Hepatocyte (in vitro differentiated cells): Measurements from ENCODE around the gene STK4. TPM values are rescaled to one million over a fixed set of nuclear protein-coding genes. Genes with fewer than 3 reads are reported as not detected.

Source experiments
- DNase-seq: peaks from one replicate; pipeline ENCODE4 v3.0.0-alpha.2; 2016; ENCODE audit warnings: low spot score
- H2AFZ ChIP-seq: fragments of 200-600 bp; sonication (generic); 2 replicates; pipeline ENCODE4 v1.6.0; 2016; ENCODE audit warnings: antibody characterized with exemption, mild to moderate bottlenecking
- H3K27ac ChIP-seq: fragments of 200-600 bp; sonication (generic); 2 replicates; pipeline ENCODE4 v1.5.1; 2016; ENCODE audit warnings: mild to moderate bottlenecking
- H3K27me3 ChIP-seq: fragments of 200-600 bp; sonication (generic); 2 replicates; pipeline ENCODE4 v1.6.1; 2016
- H3K36me3 ChIP-seq: fragments of 200-600 bp; sonication (generic); replicated peaks from 2 replicates; pipeline ENCODE4 v1.5.1; 2016; ENCODE audit warnings: low read depth; ENCODE audit not compliant: insufficient read depth
- H3K4me1 ChIP-seq: fragments of 200-600 bp; sonication (generic); 2 replicates; pipeline ENCODE4 v1.5.1; 2016; ENCODE audit warnings: mild to moderate bottlenecking, moderate library complexity; ENCODE audit not compliant: insufficient read depth
- H3K4me2 ChIP-seq: fragments of 200-600 bp; sonication (generic); 2 replicates; pipeline ENCODE4 v1.6.0; 2016
- H3K4me3 ChIP-seq: fragments of 200-600 bp; sonication (generic); 2 replicates; pipeline ENCODE4 v1.5.1; 2016; ENCODE audit warnings: mild to moderate bottlenecking
- H3K79me2 ChIP-seq: fragments of 200-600 bp; sonication (generic); 2 replicates; pipeline ENCODE4 v1.6.0; 2017; ENCODE audit warnings: mild to moderate bottlenecking
- H3K9me2 ChIP-seq: fragments of 200-600 bp; sonication (generic); replicated peaks from 2 replicates; pipeline ENCODE4 v1.6.0; 2017; ENCODE audit warnings: mild to moderate bottlenecking; ENCODE audit not compliant: insufficient read depth
- H3K9me3 ChIP-seq: fragments of 200-600 bp; sonication (generic); 2 replicates; pipeline ENCODE4 v1.5.1; 2016; ENCODE audit warnings: low read depth, mild to moderate bottlenecking
- H4K20me1 ChIP-seq: fragments of 200-600 bp; sonication (generic); 2 replicates; pipeline ENCODE4 v1.6.0; 2016; ENCODE audit warnings: mild to moderate bottlenecking; ENCODE audit not compliant: insufficient read depth, poor library complexity, severe bottlenecking
- EZH2 ChIP-seq: fragments of 200-600 bp; sonication (generic); IDR thresholded peaks from 2 replicates; pipeline ENCODE4 v1.6.1; 2016; ENCODE audit warnings: antibody characterized with exemption, mild to moderate bottlenecking, borderline replicate concordance
- EZH2phosphoT487 ChIP-seq: fragments of 200-600 bp; sonication (generic); IDR thresholded peaks from one replicate; pipeline ENCODE4 v1.6.1; 2018; ENCODE audit warnings: antibody characterized with exemption, mild to moderate bottlenecking, low read depth, moderate library complexity; ENCODE audit not compliant: unreplicated experiment, severe bottlenecking
- WGBS: methylation state at CpG from one replicate; pipeline ENCODE4 v1.1.6; 2016; ENCODE audit warnings: low lambda C conversion rate; ENCODE audit errors: missing lambda C conversion rate; 5-methylcytosine and 5-hydroxymethylcytosine counted together
- polyA plus RNA-seq: library from polyadenylated mRNA; unstranded; fragments of >200 nt; fragmentation: Nextera tagmentation; extraction: Ambion mirVana; gene quantifications from 2 replicates; pipeline ENCODE4 v1.2.1, GENCODE V29; 2016
- total RNA-seq: library from RNA; depleted of rRNA; stranded (reverse); fragments of >200 nt; gene quantifications from 2 replicates; pipeline ENCODE4 v1.2.3, GENCODE V29; 2014
- TF ChIP-seq, protein P1 (sequence below): fragments of 200-600 bp; sonication (generic); IDR thresholded peaks from 2 replicates; pipeline ENCODE4 v1.5.1; 2016; ENCODE audit warnings: antibody characterized with exemption, mild to moderate bottlenecking; ENCODE audit not compliant: poor library complexity

Gene STK4
- total and polyA plus RNA-seq, 2 experiments from 2014 or later = 11.4 to 16.5 TPM

DNA sequence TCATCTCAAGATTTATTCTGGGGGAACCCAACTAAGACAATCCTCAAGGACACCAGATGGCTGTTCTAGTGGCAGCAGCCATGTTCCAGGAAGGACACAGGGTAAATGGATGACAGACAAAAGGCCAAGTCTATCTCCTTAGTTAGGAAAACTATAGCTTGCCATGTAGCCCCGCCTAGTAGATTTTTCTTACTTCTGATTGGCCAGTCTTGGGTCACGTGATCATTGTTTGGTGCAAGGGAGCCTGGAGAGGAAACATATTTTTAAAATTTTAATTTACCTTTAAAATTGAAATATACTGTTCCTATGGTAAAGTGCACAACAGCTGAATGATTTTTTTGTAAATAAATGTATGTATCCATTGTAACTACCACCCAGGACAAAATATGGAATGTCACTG lies 139.0 kb downstream of the STK4 start:
- Histone ChIP-seq H3K4me2 (no peak overlapping the region), H3K4me3 (no peak overlapping the region), H3K4me1 (peaks cover 7% of the 10 kb centered on the region), H3K27me3 (peaks cover 12% of the 10 kb centered on the region), H3K36me3 (no peaks in the 10 kb centered on the region), H3K9me3 (no peaks in the 10 kb centered on the region), H2AFZ (no peak overlapping the region), H4K20me1 (no peaks in the 10 kb centered on the region), H3K9me2 (no peaks in the 10 kb centered on the region), H3K27ac (no peak overlapping the region), H3K79me2 (no peaks in the 10 kb centered on the region)
- no peak for DNase-seq
- 91% methylated on average over 2 of the region's 2 CpGs for WGBS
- TF ChIP-seq EZH2phosphoT487 = no peak
- no peak for TF ChIP-seq EZH2
- TF ChIP-seq, protein P1, sequence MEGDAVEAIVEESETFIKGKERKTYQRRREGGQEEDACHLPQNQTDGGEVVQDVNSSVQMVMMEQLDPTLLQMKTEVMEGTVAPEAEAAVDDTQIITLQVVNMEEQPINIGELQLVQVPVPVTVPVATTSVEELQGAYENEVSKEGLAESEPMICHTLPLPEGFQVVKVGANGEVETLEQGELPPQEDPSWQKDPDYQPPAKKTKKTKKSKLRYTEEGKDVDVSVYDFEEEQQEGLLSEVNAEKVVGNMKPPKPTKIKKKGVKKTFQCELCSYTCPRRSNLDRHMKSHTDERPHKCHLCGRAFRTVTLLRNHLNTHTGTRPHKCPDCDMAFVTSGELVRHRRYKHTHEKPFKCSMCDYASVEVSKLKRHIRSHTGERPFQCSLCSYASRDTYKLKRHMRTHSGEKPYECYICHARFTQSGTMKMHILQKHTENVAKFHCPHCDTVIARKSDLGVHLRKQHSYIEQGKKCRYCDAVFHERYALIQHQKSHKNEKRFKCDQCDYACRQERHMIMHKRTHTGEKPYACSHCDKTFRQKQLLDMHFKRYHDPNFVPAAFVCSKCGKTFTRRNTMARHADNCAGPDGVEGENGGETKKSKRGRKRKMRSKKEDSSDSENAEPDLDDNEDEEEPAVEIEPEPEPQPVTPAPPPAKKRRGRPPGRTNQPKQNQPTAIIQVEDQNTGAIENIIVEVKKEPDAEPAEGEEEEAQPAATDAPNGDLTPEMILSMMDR = no peak

DNA sequence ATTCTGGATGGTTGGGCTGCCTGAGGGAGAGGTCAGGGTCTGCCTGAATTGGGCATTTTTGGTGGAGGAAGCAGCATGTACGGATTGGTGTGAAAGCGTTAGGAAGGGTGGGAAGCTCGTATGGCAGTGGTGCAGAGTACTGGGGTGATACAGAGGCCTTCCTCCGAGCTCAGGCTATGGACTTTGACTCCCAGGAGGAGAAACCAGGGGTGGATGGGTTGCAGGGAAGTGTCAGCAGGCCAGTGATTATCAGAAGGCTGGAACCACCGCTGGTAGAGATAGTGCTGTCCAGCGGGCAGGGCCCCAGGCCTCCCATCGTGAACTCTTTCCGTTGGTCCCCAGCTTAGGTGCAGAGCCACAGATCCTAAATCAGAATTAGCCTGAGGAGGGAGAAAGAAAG lies 143.3 kb downstream of the STK4 start:
- DNase-seq = no peak
- H3K9me3 ChIP-seq = no peaks in the 10 kb centered on the region
- H4K20me1 ChIP-seq = no peaks in the 10 kb centered on the region
- 55% methylated on average over 8 of the region's 8 CpGs for WGBS
- H3K4me3 ChIP-seq = no peak overlapping the region
- H3K27ac ChIP-seq = no peak overlapping the region
- no peaks in the 10 kb centered on the region for H3K27me3 ChIP-seq
- no peaks in the 10 kb centered on the region for H3K9me2 ChIP-seq
- H3K79me2 ChIP-seq = no peaks in the 10 kb centered on the region
- TF ChIP-seq, protein P1 = no peak
- TF ChIP-seq EZH2 (no peak), EZH2phosphoT487 (no peak)
- H2AFZ ChIP-seq = no peak overlapping the region
- H3K36me3 ChIP-seq = no peaks in the 10 kb centered on the region
- no peak overlapping the region for H3K4me2 ChIP-seq
- H3K4me1 ChIP-seq = no peaks in the 10 kb centered on the region

DNA sequence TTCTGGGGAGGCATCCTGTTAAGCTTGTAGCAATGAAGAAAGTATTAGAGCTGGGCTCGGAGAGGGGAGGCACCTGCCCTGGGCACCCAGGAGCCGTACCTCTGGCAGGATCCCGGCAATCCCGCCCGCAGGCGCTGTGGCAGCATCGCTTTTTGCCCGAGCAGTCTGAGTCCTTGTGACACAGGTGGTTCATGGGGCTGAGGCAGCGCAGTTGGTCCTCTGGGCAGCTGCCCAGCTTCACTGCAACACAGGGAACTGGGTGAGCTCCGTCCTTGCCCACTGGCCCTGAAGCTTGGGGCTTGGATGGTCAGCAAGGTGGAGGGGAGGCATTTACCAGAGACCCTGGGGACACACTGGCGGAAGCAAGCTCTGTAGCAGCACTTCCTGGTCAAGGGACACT lies 144.0 kb downstream of the STK4 start:
- Histone ChIP-seq H3K4me1 (no peaks in the 10 kb centered on the region), H3K4me2 (no peak overlapping the region), H3K79me2 (no peaks in the 10 kb centered on the region), H2AFZ (no peak overlapping the region), H3K36me3 (no peaks in the 10 kb centered on the region), H3K27me3 (no peaks in the 10 kb centered on the region), H3K9me2 (no peaks in the 10 kb centered on the region), H3K4me3 (no peak overlapping the region), H4K20me1 (no peaks in the 10 kb centered on the region), H3K9me3 (no peaks in the 10 kb centered on the region), H3K27ac (no peak overlapping the region)
- DNase-seq = no peak
- TF ChIP-seq, protein P1 = no peak
- TF ChIP-seq EZH2 (no peak), EZH2phosphoT487 (no peak)
- WGBS = 92% methylated on average over 11 of the region's 11 CpGs

DNA sequence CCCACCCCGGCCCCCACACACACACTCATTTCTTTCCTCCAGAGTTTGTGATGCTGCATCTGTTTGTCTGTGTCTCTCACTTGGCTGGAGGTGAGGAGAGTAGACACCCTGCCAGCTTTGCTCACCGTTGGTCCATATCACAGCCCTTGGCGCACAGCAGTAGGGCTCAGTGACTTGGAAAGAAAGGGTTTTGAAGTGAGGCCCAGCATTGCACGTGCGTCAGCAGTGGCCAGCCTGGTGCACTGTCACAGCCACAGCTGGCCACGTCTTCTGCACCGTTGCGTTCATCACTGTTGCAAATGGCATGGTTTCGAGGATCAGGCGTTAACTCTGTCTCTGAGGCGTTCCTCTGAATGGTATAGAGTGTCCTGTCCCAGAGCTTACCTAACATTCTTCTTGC lies 145.0 kb downstream of the STK4 start:
- Histone ChIP-seq H3K27me3 (no peaks in the 10 kb centered on the region), H3K9me2 (no peaks in the 10 kb centered on the region), H2AFZ (no peak overlapping the region), H3K79me2 (no peaks in the 10 kb centered on the region), H3K27ac (no peak overlapping the region), H3K9me3 (no peaks in the 10 kb centered on the region), H3K4me3 (no peak overlapping the region), H3K4me1 (no peaks in the 10 kb centered on the region), H3K36me3 (no peaks in the 10 kb centered on the region), H4K20me1 (no peaks in the 10 kb centered on the region), H3K4me2 (no peak overlapping the region)
- 86% methylated on average over 10 of the region's 11 CpGs for WGBS
- TF ChIP-seq EZH2 (no peak), EZH2phosphoT487 (no peak)
- TF ChIP-seq, protein P1 = no peak
- DNase-seq = no peak
